GM13976 (cell line): ENCODE data around the gene USH2A.

Source experiments
- DNase-seq: peaks from one replicate; pipeline ENCODE4 v3.0.0; 2012; ENCODE audit warnings: low spot score
- CTCF ChIP-seq: IDR thresholded peaks from 2 replicates; pipeline ENCODE4 v1.5.1; 2012; ENCODE audit warnings: borderline replicate concordance, mild to moderate bottlenecking; ENCODE audit not compliant: insufficient read depth; ENCODE audit errors: extremely low read depth, missing control alignments, control extremely low read depth
- in situ Hi-C: fragments of 300-500 bp; cut with MboI; formaldehyde crosslinking; loops from one replicate; pipeline ENCODE4 v1.12.0; 2022; ENCODE audit warnings: low sequenced_read_pairs, mixed read lengths, inconsistent platforms; ENCODE audit not compliant: unreplicated experiment

The USH2A gene

GRCh38 chr1:215780139-215780538, 643.1 kb downstream of the USH2A start:
- in situ Hi-C loops: no loop called here
- no peak for DNase-seq
- TF ChIP-seq CTCF: no peak

GRCh38 chr1:215779729-215780128, 643.5 kb downstream of the USH2A start:
- DNase-seq: no peak
- TF ChIP-seq CTCF: no peak
- in situ Hi-C loops: no loop called here

- TF ChIP-seq CTCF: no peak
- in situ Hi-C loops: no loop called here
- DNase-seq: no peak
These were observed 645.8 kb downstream of the USH2A start for GRCh38 chr1:215777370-215777925.

- no peak for TF ChIP-seq CTCF
- DNase-seq: no peak
- in situ Hi-C loops: no loop called here
These were observed 646.9 kb downstream of the USH2A start for GRCh38 chr1:215776336-215776735.

- in situ Hi-C loops: no loop called here
- TF ChIP-seq CTCF: no peak
These were observed 651.1 kb downstream of the USH2A start for GRCh38 chr1:215772151-215772550.

GRCh38 chr1:215768303-215768702, 654.9 kb downstream of the USH2A start:
- in situ Hi-C loops: no loop called here
- TF ChIP-seq CTCF: no peak
- no peak for DNase-seq

More at GRCh38 chr1:215772151-215772550, 651.1 kb downstream of the USH2A start:
- no peak for DNase-seq
